ENCODE measurements around the gene XXYLT1. TPM values are rescaled to one million over a fixed set of nuclear protein-coding genes. Genes with fewer than 3 reads are reported as not detected.

The XXYLT1 gene
- total RNA-seq, 1 experiment from 2014 or later: 29.2 TPM

DNA sequence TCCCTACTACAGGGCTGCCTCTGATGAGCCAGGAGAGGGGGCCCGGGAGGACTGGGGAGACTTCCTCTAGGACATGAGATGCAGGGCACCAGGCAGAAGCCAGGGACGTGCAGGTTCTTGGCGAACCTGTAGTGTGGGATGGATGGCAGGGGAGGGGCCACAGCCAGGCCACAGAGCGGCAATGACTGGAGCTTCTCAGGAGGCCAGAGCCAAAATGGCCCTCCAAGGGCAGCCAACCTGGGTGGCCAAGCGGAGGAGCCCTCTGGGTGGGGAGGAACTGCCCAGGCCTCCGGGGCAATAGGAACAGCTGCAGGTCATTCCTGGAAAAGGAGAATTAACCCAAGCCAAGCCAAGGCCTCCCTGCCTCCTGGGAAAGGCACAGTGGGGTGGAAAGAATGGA is 224.5 kb downstream of the XXYLT1 start:
- intact Hi-C loops (cut with micrococcal nuclease; ENCODE audit: unreplicated experiment): no loop called here
- no peak overlapping the region for H3K27ac Mint-ChIP-seq (ENCODE audit: unreplicated experiment)

DNA sequence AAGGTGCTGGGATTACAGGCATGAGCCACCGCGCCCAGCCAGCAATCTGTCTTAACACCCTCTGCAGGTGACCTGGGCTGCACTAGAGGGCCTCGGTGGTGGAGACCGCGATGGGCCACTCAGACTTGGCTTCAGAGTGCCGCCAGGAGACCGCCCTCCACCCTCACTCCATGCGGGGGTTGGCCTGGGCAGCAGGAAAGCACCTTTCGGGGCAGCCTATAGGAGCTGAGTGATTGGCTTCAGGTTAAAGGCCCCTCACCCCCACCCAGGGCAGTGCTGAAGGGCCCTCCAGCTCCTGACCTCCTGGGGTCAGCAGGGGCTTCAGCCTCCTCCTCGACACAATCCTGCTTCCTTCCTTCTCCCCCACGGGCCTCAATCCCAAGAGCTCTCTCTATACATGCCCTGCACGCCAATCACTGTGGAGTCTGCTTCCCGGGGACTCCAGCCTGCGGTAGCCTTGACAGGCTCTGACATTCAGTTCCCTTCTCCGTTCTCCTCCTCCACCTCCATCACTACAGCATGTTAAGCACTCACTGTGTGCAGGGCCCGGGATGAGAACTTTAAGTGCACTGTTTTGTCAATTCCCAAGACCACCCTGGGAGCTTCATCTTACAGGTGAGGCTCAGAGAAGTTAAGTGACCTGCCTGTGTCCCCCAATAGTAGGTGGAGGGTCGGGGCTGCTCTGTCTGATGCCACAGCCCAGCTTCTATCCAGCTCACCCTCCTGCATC is 225.3 kb downstream of the XXYLT1 start:
- Mint-ChIP-seq H3K27ac (ENCODE audit: unreplicated experiment) (no peak overlapping the region), H3K9me3 (ENCODE audit: low read depth, unreplicated experiment) (no peaks in the 10 kb centered on the region), H3K4me1 (ENCODE audit: low read depth, unreplicated experiment) (peaks cover 28% of the 10 kb centered on the region), H3K27me3 (ENCODE audit: unreplicated experiment) (peaks cover 14% of the 10 kb centered on the region), H3K4me3 (ENCODE audit: low read depth, unreplicated experiment) (no peak overlapping the region), H3K36me3 (ENCODE audit: insufficient read depth, unreplicated experiment) (peaks cover 5% of the 10 kb centered on the region)
- CTCF ChIA-PET: interaction anchor here (1.1 kb wide), 1 partner anchor 11 kb away, joined by 4 read pairs; no protein-coding TSS in a partner anchor
- no TSS peak for BruUV-seq (replicated peaks)
- intact Hi-C loops (cut with micrococcal nuclease; ENCODE audit: unreplicated experiment): no loop called here
- TF ChIP-seq, protein P1, sequence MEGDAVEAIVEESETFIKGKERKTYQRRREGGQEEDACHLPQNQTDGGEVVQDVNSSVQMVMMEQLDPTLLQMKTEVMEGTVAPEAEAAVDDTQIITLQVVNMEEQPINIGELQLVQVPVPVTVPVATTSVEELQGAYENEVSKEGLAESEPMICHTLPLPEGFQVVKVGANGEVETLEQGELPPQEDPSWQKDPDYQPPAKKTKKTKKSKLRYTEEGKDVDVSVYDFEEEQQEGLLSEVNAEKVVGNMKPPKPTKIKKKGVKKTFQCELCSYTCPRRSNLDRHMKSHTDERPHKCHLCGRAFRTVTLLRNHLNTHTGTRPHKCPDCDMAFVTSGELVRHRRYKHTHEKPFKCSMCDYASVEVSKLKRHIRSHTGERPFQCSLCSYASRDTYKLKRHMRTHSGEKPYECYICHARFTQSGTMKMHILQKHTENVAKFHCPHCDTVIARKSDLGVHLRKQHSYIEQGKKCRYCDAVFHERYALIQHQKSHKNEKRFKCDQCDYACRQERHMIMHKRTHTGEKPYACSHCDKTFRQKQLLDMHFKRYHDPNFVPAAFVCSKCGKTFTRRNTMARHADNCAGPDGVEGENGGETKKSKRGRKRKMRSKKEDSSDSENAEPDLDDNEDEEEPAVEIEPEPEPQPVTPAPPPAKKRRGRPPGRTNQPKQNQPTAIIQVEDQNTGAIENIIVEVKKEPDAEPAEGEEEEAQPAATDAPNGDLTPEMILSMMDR (IDR thresholded peaks at IDR 0.05; ENCODE audit: unreplicated experiment): no peak
- DNase-seq: no peak

More for the DNA sequence above, 224.5 kb downstream of the XXYLT1 start:
- BruUV-seq (replicated peaks): no TSS peak
- no peaks in the 10 kb centered on the region for H3K9me3 Mint-ChIP-seq (ENCODE audit: low read depth, unreplicated experiment)
- CTCF ChIA-PET: no interaction called here
- H3K36me3 Mint-ChIP-seq (ENCODE audit: insufficient read depth, unreplicated experiment): peaks cover 5% of the 10 kb centered on the region
- TF ChIP-seq, protein P1 (IDR thresholded peaks at IDR 0.05; ENCODE audit: unreplicated experiment): no peak
- peaks cover 22% of the 10 kb centered on the region for H3K27me3 Mint-ChIP-seq (ENCODE audit: unreplicated experiment)
- DNase-seq: no peak
- H3K4me1 Mint-ChIP-seq (ENCODE audit: low read depth, unreplicated experiment): peaks cover 22% of the 10 kb centered on the region
- H3K4me3 Mint-ChIP-seq (ENCODE audit: low read depth, unreplicated experiment): no peak overlapping the region

DNA sequence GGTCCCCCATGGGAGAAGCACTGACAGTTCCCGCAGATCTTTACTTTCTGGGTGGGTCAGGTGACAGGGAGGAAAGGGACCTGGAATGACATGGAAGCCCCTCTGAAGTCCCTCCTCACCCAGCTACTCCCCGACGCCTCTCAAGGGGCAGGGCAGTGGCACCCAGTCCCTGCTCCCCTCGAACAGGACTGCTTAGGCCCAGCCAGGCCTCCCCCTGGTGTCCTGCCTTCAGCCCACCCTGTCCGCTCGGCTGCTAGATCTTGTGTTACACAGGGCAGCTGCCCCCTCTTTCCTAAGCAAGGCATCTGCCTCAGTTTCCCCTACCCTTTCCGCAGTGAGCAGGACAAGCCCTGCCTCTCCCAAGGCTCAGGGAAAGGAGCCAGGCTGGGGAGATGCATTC is 226.5 kb downstream of the XXYLT1 start:
- TF ChIP-seq, protein P1 (IDR thresholded peaks at IDR 0.05; ENCODE audit: unreplicated experiment): no peak
- no peaks in the 10 kb centered on the region for H3K9me3 Mint-ChIP-seq (ENCODE audit: low read depth, unreplicated experiment)
- H3K4me3 Mint-ChIP-seq (ENCODE audit: low read depth, unreplicated experiment): no peak overlapping the region
- DNase-seq: no peak
- intact Hi-C loops (cut with micrococcal nuclease; ENCODE audit: unreplicated experiment): no loop called here
- CTCF ChIA-PET: no interaction called here
- H3K36me3 Mint-ChIP-seq (ENCODE audit: insufficient read depth, unreplicated experiment): peaks cover 5% of the 10 kb centered on the region
- H3K27ac Mint-ChIP-seq (ENCODE audit: unreplicated experiment): no peak overlapping the region
- peaks cover 40% of the 10 kb centered on the region for H3K4me1 Mint-ChIP-seq (ENCODE audit: low read depth, unreplicated experiment)
- H3K27me3 Mint-ChIP-seq (ENCODE audit: unreplicated experiment): peaks cover 2% of the 10 kb centered on the region
- BruUV-seq (replicated peaks): no TSS peak

DNA sequence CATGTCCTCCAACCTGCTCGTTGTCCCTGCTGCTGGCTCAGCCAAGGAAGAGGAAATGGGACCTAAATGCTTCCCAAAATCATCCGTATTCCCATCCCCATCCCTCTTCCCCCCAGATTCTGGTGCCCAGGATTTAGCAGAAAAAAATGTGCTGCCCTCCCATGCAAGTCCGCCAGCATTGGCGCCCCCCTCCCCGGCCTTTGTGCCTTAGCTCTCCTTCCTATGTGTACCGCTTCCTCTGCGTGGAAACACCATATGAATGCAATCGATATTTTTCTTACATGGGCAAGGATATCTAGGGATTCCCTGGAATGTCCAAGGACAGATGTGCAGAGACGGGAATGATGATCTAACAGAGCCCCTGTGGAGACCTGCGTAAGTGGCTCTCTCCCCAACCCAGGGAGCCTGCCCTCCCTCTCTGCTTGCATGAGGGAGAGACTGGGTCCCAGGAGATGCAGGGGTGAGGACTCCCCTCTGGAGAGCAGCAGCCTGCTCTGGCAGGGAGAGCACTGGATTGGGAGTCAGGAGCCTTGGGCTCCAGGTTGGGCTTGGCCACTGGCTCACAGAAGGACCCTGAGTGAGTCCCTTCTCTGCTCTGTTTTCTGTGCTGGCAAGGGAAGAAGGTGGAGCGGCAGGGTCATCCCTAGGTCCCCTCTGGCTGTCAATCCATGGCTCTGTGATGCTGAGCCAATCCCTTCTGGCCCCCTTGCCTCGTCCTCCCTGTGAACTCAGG is 227.2 kb downstream of the XXYLT1 start:
- no peaks in the 10 kb centered on the region for H3K27me3 Mint-ChIP-seq (ENCODE audit: unreplicated experiment)
- H3K9me3 Mint-ChIP-seq (ENCODE audit: low read depth, unreplicated experiment): no peaks in the 10 kb centered on the region
- H3K4me1 Mint-ChIP-seq (ENCODE audit: low read depth, unreplicated experiment): peaks cover 45% of the 10 kb centered on the region
- TF ChIP-seq, protein P1 (IDR thresholded peaks at IDR 0.05; ENCODE audit: unreplicated experiment): no peak
- no TSS peak for BruUV-seq (replicated peaks)
- no peak overlapping the region for H3K27ac Mint-ChIP-seq (ENCODE audit: unreplicated experiment)
- peaks cover 5% of the 10 kb centered on the region for H3K36me3 Mint-ChIP-seq (ENCODE audit: insufficient read depth, unreplicated experiment)
- DNase-seq: no peak
- no peak overlapping the region for H3K4me3 Mint-ChIP-seq (ENCODE audit: low read depth, unreplicated experiment)
- CTCF ChIA-PET: interaction anchor here (0.9 to 1.8 kb wide), 3 partner anchors 15 to 361 kb away, joined by 3 to 4 read pairs (median 3); no protein-coding TSS in a partner anchor
- intact Hi-C loops (cut with micrococcal nuclease; ENCODE audit: unreplicated experiment): no loop called here
